Umbilical cord (tissue), 2 donors: ENCODE results near the gene SMC5. TPM values are rescaled to one million over a fixed set of nuclear protein-coding genes. Genes with fewer than 3 reads are reported as not detected.
"Not testable (repeated sequence)": the region's sequence is repeated elsewhere in the genome, so short reads cannot be mapped to it uniquely, and the experiment has no call there.

Experiments used
- DNase-seq: peaks from one replicate; pipeline ENCODE4 v3.0.0-alpha.2; 2015; ENCODE audit warnings: low spot score
- total RNA-seq: library from RNA; depleted of rRNA; stranded (reverse); fragments of >200 nt; gene quantifications from one replicate; pipeline ENCODE4 v1.2.3, GENCODE V29; 2014; ENCODE audit warnings: low replicate concordance; ENCODE audit not compliant: insufficient read depth

The SMC5 gene
- total RNA-seq, 1 donor from 2014 or later: 53.2 TPM

DNA sequence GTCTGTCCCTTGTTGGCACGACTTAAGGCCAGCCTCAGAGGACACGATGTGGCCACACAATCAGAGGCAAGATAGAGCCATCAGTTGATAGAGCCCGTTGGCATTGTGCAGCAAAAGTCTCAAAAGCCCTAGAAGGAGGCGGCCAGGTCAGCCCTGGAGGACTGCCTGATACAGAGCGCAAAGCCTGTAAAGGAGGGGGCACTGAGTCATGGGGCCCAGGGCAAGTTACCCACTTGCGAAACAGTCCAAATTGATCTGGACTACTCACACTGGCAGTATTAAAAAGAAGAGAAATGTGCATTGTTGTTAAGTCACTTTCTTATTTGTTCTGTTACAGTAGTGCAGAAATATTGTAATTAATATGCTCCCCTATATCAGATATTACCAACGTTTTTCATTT lies 104.2 kb downstream of the SMC5 start:
- DNase-seq: no peak

DNA sequence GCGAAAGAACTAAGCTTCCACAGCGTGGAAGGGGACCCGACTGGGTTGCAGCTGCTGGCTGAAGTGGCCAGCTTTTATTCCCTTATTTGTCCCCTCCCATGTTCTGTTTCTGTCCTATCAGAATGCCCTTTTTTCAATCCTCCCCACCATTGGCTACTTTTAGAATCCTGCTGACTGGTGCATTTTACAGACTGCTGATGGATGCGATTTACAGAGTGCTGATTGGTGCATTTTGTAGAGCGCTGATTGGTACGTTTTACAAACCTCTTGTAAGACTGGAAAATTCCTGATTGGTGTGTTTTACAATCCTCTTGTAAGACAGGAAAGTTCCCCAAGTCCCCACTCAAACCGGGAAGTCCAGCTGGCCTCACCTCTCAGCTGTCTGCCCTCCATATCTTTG lies 105.0 kb downstream of the SMC5 start:
- DNase-seq: no peak

DNA sequence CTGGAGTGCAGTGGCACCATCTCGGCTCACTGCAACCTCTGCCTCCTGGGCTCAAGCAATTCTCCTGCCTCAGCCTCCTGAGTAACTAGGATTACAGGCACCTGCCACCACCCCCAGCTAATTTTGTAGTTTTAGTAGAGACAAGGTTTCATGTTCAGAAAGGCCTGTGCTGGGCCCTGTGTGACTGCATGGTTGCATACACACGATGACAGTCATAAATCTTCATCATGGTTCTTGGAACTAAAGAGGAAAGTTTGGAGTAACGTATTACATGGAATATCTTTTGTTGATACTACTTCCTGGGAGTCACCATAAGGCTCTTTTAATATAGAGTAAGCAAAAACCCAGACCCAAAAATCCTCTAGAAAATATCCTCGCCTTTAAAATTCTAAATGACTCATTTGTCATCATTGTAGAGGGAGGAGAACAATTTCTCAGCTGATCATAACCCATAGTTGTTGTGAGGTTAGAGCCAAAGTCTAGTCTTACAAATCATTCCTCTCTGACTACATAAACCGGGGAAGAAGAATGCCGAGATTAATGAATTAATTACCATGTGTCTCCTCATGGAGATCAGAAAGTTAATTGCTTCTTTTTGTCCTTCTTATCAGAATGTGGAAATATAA lies 108.6 kb downstream of the SMC5 start:
- DNase-seq: no peak

DNA sequence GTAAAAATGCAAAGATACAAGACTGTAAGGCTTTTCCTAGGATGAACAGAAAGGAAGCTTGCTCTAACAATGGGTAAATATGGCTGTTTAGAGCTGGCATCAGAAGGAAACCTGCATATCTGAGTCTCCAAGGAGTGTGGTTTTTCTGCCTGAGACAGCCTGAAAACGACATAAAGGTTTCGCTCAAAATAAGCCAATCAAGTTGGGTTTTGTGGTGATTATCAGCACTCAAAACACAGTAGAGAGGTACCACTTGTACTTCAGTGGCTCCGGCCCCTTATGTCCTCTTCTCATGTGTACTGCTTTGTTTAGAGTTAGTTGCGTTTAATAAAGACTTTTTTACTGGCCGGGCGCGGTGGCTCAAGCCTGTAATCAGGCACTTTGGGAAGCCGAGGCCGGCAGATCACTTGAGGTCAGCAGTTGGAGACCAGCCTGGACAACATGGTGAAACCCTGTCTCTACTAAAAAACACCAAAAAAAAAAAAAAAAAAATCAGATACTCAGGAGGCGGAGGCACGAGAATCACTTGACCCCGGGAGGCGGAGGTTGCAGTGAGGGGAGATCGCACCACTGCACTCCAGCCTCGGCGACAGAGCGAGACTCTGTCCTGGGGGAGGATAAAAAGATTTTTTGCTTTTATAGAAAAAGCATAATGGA lies 116.3 kb downstream of the SMC5 start:
- DNase-seq: no peak

DNA sequence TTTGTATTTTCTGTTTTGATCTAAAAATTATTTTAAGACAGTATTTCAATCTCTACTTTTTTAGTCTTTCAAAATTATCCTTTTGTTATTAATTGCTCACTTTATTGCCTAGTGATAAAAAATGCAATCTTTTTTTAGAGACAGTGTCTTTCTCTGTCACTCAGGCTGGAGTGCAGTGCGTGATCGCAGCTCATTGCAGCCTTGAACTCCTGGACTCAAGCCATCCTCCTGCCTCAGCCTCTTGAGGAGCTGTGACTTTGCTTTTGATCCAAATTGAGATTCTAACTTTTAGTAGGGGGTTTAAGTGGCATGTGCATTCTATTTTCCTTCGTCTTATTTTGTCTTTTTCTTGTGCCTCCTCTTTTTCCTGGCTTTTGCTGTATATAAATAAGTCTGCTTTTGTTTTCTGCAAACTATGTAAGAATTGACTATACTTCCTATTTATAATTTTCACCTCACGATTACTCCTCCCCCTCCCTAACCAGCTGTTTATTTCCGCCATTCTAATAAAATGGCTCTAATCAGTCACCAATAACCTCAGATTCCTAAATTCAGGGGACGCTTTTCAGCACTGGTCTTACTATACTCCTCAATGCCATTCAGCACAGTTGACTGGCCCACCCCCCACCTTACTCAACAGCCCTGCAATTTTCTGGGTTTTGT lies 123.4 kb downstream of the SMC5 start:
- no peak for DNase-seq

DNA sequence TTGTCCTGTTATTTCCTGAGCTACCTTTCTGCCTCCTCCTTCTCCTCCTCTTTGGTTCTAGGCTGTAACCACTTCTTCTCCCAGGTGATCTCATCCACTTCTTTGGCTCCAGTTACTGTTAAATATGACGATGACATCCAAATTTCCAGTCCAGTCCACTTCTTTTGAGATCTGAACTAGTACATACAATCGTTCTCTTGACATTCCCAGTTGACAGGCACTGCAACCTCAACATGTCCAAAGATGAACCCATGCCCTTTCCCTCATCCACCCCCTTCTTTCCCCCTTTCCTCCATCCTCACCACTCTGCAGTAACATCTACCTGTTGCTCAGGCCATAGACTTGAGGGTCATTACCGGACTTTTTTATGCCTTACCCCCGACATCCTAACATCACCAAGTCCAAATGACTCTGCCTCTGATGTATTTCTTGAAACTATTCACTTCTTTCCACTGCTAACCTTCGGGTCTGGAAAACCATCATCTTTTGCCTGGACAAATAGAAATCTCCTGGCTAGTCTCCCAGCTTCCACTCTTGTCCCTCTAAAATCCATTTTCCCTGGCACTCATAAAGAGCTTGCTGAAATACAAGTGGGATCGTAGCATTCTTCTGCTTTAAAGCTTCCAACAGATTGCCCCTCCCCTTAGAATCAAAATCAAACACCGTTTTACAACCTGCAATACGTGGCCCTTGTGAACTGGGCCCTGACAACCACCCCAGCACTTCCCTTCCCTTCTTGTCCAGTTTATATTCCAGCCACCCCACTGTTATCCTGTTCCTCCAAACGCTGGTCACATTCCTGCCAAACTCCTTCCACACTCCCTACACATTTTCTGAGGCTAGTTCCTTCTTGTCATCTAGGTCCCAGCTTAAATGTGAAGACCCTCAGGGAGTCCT lies 124.2 kb downstream of the SMC5 start:
- DNase-seq: no peak

DNA sequence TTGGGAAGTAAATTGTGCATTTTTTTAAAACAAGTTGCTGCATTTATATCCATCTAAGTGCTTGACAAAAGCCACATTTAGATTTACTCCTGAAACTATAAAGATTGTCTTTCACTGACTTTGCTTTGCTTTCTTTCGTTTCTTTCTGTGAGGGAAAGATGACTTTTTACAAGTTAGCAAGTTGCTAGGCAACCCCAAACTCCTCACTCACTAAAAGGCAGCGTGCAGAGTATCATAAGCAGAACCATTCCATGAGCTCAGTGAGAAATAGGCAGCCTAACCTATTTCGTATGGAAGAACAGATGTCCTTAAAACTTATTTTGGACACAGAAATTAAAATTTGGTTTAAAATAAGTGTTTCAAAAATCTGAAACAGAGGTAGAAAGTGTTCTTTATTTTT lies 126.6 kb downstream of the SMC5 start:
- DNase-seq: no peak

DNA sequence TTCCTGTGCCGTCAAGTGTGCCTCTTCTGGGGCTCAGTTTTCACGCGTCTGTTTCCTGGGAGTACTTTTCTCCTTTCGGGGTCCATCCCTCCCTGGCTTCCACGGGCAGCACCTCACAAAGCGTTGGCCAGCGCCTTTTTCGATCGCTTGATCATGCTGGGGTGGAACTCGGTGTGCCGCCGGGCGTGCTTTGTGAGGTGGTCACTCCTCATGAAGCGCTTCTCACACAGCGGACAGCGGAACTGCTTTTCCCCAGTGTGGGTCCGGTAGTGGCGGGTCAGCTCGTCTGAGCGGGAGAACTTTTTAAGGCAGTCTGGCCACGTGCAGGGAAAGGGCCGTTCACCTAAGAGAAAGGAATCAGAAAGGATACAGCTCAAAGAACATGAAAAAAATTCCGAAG lies 128.9 kb downstream of the SMC5 start:
- no peak for DNase-seq

DNA sequence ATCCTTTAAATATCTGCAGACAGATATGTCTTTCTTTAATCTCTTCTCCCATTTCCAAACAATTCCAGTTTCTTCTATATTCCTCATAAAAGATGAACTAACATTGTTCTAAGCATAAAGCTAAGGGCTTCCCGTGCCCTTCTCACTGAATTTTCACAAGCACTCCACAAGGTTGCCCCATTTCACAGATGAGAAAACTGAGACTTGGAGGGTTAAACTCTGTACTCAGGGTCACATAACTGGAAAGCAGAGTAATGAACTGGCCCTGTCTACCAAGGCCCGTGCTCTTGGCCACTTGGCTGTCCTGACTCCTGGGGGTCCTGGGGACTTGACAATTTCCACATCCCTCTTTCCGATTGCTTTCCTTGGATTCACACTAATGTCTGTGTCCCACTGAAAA lies 130.4 kb downstream of the SMC5 start:
- no peak for DNase-seq

DNA sequence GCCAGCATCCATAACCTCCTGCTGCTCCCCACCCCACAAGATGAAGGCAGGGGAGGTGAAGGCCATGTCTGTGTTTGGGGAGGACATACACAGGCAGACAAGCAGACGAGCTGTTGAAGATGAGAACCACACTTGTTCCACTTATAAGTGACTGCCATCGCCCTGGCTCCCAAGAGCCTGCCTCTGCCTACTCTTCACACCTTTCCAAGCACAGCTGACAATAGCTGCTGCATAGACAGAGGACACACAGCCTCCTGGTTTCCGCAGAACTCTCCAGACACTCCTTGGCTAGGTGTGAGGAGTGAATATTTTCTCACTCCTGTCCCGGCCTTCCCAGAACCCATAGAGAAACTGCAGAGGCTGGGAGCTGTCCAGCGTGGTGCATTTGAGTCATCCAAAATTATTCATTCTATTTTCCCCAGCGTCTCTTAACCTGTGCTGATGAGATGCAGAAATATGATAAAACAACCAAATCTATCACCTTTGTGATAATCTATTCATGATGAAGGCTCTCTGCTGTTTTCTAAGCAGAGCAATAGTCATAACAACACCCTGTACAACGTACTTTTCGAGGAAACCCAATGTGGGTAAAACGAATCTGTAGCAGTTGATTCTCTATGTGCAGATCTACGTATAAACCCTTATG lies 131.0 kb downstream of the SMC5 start:
- no peak for DNase-seq

DNA sequence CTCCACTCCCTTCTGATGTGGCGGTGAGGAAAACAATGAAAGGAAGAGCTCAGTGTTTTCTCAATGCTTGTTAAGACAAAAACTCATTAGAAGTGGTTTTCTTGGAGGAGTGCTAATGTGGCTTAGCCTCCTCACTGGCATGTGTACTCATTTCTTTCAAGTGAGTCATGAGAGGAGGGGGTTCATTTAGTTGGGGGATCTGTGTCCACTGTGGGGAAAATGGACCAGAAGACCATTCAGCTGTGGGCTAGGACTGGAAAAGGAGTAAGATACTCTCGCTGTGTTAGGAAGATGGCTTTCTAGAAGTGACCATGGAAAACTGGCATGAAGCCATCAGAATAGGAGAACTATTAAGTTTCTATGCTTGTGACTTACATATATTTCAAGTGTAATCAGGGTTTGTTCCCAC lies 132.2 kb downstream of the SMC5 start:
- DNase-seq: no peak

DNA sequence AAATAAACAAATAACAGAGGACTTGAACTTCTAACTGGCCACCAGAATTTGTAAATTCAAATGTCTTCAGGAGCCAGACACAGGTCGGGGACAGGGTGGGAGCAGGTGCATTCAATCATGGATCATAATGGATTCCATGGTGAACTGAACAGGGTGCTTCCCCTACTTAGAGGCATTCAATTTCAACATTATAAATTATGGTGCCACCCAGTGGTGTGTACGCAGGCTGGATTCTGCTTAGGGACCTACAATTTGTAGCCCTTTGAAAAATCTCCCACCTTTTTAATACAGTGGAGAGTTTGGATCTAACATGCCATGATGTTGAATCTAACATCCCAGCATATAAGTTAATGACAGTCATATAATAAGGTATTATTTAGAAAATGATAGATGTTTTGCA lies 133.4 kb downstream of the SMC5 start:
- DNase-seq: no peak

DNA sequence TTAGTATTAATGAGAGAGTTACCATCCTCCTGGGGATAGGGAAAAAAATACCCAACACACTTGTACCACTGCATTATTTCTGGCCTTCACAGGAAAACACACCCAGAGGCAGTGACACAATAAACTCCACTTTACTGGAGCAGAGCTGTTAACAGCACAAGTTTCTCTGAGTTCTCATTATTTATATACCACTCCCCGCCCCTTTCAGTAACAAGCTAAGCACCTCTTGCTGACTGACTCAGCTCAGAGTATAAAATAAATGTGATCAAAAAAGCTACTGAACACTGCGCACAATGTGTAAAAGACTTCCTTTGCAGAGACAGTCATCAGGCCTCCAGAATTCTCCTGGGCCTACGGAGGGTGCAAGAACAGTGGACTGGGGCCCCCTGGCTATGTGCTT lies 134.1 kb downstream of the SMC5 start:
- no peak for DNase-seq

DNA sequence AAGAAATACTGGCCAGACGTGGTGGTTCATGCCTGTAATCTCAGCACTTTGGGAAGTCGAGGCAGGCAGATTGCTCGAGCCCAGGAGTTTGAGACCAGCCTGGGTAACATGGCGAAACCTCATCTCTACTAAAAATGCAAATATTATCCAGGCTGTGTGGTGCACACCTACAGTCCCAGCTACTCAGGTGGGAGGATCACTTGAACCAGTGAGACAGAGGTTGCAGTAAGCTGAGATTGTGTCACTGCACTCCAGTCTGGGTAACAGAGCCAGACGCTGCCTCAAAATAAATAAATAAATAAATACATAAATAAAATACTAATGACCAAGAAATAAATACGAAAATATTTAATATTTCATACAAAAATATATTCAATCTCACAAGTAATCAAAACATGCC lies 136.9 kb downstream of the SMC5 start:
- no peak for DNase-seq

DNA sequence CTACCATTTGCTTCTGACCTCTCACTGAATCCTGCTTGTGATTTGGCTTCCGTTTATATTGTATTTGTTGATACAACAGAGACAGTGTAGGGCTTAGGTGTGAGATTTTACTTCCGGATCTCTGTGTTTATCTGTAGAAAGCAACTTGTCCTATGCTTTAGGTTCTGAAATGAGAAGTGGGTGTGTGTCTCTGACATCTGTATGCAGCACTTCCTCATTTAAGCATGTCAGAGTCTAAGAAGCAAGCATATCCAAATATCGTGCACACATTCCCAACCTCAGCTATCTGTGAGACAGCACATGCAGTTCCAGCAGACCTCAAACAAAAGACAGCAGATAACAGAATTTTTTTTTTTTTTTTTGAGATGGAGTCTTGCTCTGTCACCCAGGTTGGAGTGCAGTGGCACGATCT lies 139.4 kb downstream of the SMC5 start:
- no peak for DNase-seq

DNA sequence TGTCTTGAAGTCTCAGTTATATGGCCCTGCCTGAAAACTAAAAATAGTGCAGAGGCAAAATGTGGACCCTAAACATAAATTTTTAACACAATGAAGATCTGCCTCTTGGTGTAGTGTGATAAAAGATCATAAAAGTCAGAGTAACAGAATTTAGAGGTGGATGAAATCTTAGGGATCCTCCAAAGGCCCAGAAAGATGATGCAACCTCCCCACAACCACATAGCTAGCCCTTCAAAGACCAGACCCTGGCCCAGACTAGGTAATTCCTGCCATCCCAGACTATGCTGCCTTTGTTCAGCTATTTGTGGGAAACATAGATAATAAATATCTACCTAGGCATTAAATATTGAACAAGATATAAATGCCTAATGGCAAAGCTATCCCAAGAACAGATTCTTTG lies 140.4 kb downstream of the SMC5 start:
- no peak for DNase-seq

DNA sequence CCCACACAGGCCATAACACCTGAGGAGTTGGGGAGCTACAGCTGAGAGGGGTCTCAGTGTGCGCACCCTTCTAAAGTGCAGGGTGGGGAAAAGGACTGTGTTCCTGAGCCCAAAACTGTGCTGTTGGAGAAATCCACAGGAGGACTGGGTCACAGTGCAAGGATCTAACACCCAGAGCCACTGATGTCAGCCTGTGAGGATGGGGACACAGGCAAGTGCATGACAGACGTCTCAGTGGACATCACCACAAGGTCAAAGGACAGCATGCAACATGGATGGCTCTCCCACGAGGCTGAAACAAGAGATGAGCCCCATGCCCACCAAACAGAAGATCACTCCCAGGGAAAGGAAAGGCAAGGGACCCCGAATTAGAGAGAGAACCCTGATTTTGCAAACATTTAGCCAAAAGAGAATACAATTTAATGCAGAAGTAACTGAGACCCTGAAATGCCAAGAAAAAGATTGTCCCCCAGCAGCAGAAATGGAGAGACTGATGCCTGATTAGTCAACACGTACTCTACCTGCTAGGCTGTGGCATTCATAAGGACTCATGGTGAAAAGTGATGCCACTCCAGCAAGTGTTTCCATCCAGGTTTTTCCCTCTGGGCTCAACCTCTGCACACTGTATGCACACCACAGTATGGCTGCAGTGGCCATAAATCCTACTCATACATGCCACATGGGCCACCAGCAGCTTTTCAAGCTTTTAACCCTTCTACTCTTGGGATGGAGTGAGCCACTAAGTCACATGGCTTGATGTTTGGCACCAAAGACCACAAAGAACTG lies 141.5 kb downstream of the SMC5 start:
- DNase-seq: no peak

DNA sequence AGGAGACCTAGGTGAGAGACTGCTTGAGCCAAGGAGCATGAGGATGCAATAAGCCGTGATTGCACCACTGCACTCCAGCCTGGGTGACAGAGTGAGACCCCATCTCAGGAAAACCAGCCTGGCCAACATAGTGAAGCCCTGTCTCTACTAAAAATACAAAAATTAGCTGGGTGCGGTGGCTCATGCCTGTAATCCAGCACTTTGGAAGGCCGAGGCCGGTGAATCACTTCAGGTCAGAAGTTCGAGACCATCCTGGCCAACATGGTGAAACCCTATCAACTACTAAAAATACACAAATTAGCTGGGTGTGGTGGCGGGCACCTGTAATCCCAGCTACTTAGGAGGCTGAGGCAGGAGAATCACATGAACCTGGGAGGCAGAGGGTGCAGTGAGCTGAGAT lies 142.5 kb downstream of the SMC5 start:
- not testable (repeated sequence) for DNase-seq

DNA sequence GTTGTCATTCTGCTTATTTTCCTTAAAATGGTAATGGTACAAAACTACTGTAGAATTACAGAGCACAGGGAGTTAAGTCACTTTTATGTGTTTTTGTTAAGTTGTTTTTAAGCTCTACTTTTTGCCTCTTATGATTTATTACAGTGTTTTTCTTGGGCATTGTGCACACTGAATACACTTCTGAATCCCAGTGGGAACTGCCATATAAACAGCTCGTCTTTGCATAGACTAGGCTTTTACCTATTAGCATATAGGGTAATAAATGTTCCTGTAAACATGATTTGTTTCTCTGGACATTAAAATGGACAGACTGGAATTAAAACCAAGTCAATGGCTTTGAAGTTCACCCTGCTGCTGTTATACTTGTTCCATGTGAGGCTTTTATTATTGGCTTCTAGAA lies 143.4 kb downstream of the SMC5 start:
- DNase-seq: no peak

DNA sequence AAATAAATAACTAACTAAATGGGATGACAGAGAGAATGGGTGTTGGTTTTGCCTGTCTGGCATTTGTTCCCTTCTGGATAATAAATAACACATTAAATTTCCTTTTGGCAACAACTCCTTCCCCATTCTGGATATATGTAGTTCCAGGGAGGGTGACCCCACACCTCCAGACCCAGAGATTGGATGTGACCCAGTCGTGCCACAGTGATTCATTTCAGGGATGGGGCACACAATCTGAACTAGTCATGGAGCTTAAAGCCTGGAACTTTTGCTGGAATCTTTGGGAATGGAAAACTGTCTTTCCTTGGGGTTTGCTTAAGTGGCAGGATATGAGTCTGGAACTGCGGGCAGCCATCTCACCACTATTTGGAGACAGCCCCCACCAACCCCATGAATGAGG lies 144.4 kb downstream of the SMC5 start:
- no peak for DNase-seq

DNA sequence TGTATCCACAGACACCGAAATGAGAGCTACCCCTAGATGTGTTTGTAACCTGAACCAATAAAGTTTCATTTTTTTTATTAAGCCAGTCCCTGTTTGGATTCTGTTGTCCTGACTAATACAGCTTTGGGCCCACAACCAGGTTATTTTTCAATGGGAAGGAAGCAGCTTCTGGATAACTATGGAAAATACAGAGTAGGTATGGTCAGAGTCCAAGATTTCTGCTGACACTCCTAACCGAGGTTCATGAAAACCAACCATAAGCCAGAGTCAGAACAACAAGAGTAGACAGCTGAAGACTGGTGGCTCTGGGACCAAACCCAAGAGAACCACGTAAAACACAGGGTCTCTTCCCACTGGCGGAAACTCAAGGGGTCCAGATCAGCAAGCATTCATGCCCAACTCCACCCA lies 144.8 kb downstream of the SMC5 start:
- DNase-seq: no peak
